Lower lobe of right lung (tissue), 2 donors: ENCODE data around the gene ATP2A3. TPM values are rescaled to one million over a fixed set of nuclear protein-coding genes. Genes with fewer than 3 reads are reported as not detected.

Experiments used
- ATAC-seq, 2 donors: fragments of 200-7000 bp; cut with Tn5 transposase; one replicate each; pipeline ENCODE4 v1.9.1; 2020 to 2022; ENCODE audit warnings: mild to moderate bottlenecking in 2 of 2, moderate library complexity in 2 of 2
- DNase-seq: peaks from one replicate; pipeline ENCODE4 v3.0.0-alpha.2; 2020
- H3K27ac ChIP-seq: fragments of 200-600 bp; one replicate; pipeline ENCODE4 v1.8.0; 2022
- H3K27me3 ChIP-seq: fragments of 200-600 bp; one replicate; pipeline ENCODE4 v1.8.0; 2022; ENCODE audit warnings: low read depth
- H3K36me3 ChIP-seq: fragments of 200-600 bp; one replicate; pipeline ENCODE4 v1.8.0; 2022; ENCODE audit warnings: mild to moderate bottlenecking
- H3K4me1 ChIP-seq: fragments of 200-600 bp; one replicate; pipeline ENCODE4 v1.8.0; 2022
- H3K4me3 ChIP-seq: fragments of 200-600 bp; one replicate; pipeline ENCODE4 v1.8.0; 2022; ENCODE audit warnings: mild to moderate bottlenecking
- H3K9me3 ChIP-seq: fragments of 200-600 bp; one replicate; pipeline ENCODE4 v1.8.0; 2022
- intact Hi-C: fragments of 100-400 bp; cut with DNase I; formaldehyde crosslinking; loops from one replicate; pipeline ENCODE4 v1.11.0; 2022
- total RNA-seq: library from RNA; stranded (reverse); fragmentation: NEBNext Ultra II Directional; extraction: Animal tissue kit (Norgen Biotek cat#: 25700); gene quantifications from one replicate; pipeline ENCODE4 v1.2.1, GENCODE V29; 2021
- TF ChIP-seq, protein P1 (sequence below): fragments of 200-600 bp; IDR thresholded peaks from one replicate; pipeline ENCODE4 v1.8.0; 2022; ENCODE audit warnings: antibody characterized with exemption, mild to moderate bottlenecking
- donor health status: DM: no; HTN: yes; CAD: no; lungs with severe emphysema.

ATP2A3 gene
- total RNA-seq, 1 donor from 2014 or later = 45.6 TPM

DNA sequence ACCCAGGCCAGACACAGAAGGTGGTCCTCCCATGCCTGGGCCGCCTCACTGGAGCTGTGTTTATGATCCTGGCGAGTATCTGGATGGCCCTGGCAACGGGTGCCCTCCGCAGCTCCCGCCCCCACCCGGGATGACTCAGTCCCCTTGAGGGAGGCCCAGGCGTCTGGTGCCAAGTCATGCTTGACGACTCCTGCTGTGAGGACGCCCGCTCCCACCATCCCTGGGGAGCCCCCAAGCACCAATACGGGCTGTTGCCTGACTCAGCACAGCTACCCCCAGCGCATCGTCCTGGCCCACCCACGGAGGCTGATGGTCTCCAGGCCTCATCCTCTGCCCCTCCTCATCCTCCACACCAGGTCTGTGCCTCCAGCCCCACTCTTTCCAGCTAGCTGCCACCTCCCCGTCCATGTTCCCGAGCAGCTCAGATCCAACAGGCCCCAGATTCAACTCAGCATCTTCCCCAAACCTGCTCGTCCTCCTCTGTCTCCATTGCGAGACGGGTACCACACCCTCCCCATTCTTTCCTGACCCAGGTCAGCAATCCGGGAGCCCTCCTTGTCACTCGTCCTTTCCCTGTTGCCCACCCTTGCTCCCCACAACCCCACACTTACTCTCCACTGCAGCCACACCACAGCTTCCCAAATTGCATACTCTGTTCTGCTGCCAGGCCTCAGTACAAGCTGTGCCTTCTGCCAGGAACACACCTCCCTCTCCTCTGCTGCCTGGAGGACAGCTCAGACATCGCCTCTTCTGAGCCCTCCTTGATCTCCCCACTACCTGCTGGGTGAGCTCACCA, 74.0 kb downstream of the ATP2A3 start:
- Histone ChIP-seq H3K27me3 (no peaks in the 10 kb centered on the region), H3K27ac (no peak overlapping the region), H3K4me3 (no peak overlapping the region), H3K36me3 (peaks cover 3% of the 10 kb centered on the region), H3K9me3 (no peaks in the 10 kb centered on the region), H3K4me1 (peaks cover 76% of the 10 kb centered on the region)
- intact Hi-C loops = no loop called here
- ATAC-seq (no peak), DNase-seq (peak; percentile 70)
- TF ChIP-seq, protein P1, sequence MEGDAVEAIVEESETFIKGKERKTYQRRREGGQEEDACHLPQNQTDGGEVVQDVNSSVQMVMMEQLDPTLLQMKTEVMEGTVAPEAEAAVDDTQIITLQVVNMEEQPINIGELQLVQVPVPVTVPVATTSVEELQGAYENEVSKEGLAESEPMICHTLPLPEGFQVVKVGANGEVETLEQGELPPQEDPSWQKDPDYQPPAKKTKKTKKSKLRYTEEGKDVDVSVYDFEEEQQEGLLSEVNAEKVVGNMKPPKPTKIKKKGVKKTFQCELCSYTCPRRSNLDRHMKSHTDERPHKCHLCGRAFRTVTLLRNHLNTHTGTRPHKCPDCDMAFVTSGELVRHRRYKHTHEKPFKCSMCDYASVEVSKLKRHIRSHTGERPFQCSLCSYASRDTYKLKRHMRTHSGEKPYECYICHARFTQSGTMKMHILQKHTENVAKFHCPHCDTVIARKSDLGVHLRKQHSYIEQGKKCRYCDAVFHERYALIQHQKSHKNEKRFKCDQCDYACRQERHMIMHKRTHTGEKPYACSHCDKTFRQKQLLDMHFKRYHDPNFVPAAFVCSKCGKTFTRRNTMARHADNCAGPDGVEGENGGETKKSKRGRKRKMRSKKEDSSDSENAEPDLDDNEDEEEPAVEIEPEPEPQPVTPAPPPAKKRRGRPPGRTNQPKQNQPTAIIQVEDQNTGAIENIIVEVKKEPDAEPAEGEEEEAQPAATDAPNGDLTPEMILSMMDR = no peak

DNA sequence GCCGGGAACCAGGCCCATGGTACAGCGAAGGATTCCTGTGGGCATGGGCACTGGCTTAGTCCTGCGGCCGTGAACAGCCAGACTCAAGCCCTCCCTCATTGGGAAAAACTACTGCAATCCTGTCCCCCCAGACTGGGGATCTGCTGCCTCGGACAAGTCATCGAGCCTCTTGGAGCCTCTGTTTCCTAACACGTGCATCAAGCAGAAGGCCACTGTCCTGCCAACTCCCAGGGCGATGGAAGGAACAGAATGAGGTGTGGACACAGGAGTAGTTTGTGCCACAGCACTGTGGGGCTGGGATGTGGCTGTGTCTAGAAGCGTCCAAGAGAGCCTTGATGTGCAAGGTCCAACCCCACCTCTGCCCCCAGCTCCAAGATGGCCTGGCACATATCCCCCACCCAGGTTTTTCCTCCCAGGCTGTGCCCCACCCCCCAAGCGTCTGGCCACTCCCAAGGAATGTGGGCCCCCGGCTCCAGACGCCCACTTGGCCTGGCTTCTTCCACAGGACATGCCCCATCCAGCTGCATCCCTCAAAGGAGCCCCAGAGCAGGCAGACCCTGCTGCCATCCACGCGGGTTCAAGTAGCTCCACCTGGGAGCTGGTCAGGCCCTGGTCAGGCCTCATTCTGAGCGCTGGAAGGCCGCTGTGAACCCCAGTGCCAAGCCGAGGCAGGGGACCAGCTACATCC, 74.8 kb downstream of the ATP2A3 start:
- ATAC-seq (no peak), DNase-seq (no peak)
- TF ChIP-seq, protein P1 = no peak
- Histone ChIP-seq H3K4me3 (no peak overlapping the region), H3K36me3 (peaks cover 11% of the 10 kb centered on the region), H3K4me1 (peaks cover 69% of the 10 kb centered on the region), H3K9me3 (no peaks in the 10 kb centered on the region), H3K27ac (no peak overlapping the region), H3K27me3 (no peaks in the 10 kb centered on the region)
- intact Hi-C loops = no loop called here

DNA sequence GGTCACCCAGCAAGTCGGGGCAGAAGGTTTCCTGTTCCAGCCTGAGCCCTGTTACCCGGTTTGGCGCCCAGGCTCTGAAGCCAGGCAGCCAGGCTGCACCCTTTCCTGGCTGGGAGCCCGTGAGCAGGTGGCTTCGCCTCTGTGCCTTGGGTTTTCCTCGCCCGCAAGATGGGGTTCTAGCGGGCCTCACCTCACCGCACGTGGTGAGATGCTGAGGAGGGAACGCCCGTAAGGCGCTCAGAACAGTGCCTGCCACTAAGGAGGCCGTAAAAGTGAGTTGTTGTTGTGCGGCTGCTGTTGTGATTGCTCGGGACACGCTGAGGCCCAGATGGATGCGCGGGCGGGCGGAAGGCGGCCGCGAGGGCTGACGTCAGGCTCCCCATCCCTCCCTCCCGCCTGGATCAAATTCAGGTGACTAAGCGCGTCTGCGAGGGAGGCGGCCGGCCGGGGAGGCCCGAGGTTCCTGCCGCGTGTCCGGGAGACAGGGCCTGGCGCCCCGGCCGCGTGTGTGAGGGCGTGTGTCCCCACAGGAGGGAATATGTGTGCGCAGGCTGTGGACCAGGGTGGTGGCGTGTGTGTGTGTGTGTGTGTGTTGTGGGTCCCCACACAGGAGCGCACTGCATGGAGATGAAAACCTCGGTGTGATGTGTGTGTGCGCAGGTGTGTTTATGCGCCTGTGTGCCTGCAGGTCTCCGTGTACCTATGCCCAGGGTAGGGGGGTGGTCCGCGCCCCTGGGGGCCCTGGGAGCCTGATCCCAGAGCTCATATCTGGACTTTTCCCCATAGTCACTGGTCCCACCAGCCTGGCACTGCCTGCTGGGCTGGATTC, 75.7 kb downstream of the ATP2A3 start:
- no peak for DNase-seq
- peaks cover 60% of the 10 kb centered on the region for H3K4me1 ChIP-seq
- no peak for ATAC-seq
- intact Hi-C loops = no loop called here
- peaks cover 19% of the 10 kb centered on the region for H3K36me3 ChIP-seq
- TF ChIP-seq, protein P1 = no peak
- H3K9me3 ChIP-seq = no peaks in the 10 kb centered on the region
- no peak overlapping the region for H3K4me3 ChIP-seq
- H3K27ac ChIP-seq = peak overlapping the region; percentile 49
- no peaks in the 10 kb centered on the region for H3K27me3 ChIP-seq

DNA sequence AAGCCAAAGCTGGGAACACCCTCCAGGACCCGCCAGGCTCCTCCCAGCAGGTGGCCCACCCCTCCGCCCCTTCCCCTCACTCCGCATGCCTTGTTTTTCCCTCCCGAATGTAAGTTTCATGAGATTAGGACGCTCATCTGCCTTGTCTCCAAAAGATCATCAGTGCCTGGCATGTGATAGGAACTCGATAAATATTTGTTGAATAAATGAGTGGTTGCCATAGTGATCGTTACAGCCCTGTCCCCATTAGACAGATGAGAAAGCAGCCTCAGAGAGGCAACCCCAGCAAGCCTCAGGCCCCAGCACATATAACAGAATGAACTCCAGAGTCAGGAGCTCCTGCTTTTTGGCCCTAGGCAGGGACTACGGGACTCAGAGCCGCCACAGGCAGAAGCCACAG, 76.4 kb downstream of the ATP2A3 start:
- DNase-seq = no peak
- TF ChIP-seq, protein P1 = no peak
- ATAC-seq = no peak
- peaks cover 56% of the 10 kb centered on the region for H3K4me1 ChIP-seq
- H3K4me3 ChIP-seq = no peak overlapping the region
- intact Hi-C loops = no loop called here
- H3K27ac ChIP-seq = peak overlapping the region; percentile 73
- peaks cover 25% of the 10 kb centered on the region for H3K36me3 ChIP-seq
- no peaks in the 10 kb centered on the region for H3K9me3 ChIP-seq
- H3K27me3 ChIP-seq = no peaks in the 10 kb centered on the region

DNA sequence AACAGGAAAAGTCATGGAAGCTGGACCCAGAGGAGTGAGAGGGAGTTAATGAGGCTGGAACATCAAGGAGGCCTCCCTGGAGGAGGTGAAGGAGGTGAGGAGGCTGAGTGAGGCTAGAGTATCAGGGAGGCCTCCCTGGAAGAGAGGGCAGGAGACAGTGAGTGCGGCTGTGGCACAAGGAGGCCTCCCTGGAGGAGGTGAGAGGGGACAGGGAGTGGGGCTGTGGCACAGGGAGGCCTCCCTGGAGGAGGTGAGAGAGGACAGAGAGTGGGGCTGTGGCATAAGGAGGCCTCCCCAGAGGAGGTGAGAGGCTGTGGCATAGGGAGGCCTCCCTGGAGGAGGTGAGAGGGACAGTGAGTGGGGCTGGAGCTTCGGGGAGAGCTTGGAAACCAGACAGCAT, 76.8 kb downstream of the ATP2A3 start:
- Histone ChIP-seq H3K4me1 (peaks cover 56% of the 10 kb centered on the region), H3K27ac (peak overlapping the region; percentile 73), H3K4me3 (no peak overlapping the region), H3K36me3 (peaks cover 28% of the 10 kb centered on the region), H3K27me3 (no peaks in the 10 kb centered on the region), H3K9me3 (no peaks in the 10 kb centered on the region)
- DNase-seq = no peak
- no peak for ATAC-seq
- TF ChIP-seq, protein P1 = no peak
- intact Hi-C loops = no loop called here
